ENCODE data around the gene SWSAP1. TPM values are rescaled to one million over a fixed set of nuclear protein-coding genes. Genes with fewer than 3 reads are reported as not detected.

The SWSAP1 gene
- total RNA-seq, 1 experiment from 2014 or later: 3.0 TPM

DNA sequence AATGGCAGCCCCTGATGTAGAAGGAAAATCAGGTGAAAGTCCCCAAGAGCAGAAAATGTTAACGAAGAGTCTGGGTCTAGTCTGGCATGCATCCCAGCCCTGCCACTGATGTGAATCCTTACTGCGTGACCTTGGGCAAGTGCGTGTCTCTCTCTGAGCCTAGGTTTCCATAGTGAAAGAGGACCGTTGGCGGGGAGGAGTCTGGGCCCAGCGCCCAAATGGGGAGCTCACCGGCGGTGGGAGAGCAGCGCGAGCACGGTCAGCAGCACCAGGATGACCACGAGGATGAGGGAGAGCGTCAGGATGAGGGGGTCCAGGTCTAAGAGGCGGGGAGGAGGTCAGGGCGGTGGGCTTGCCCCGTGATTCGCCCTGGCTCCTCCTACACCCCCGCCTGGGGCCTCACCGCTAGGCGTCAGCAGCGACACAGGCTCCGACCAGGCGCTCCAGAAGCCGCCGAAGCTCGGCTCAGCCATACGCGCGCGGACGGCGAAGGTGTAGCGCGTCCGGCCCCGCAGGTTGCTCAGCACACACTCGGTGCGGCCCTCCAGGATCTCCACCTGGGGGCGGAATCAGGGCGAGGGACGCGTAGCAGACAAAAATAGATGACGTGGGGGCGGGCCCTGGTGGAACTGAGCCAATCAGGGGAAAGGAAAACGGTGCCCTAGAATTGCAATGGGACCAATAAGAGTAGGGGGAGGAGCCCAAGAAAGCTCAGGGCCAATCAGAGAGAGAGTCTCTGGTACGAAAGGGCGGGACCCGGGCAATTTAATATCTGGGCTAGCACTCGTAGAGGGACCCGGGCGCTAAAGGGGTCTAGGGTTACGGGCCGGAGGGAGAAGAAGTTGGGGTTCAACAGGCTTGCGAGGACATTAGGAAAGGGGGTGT, 6.4 kb downstream of the SWSAP1 start:
- peaks cover 3% of the 10 kb centered on the region; the same call in 1 of the 2 replicates for H3K27me3 Mint-ChIP-seq (ENCODE audit: low read depth)
- ATAC-seq: peak; percentile 82
- peaks cover 3% of the 10 kb centered on the region; the same call in 1 of the 2 replicates for H3K9me3 Mint-ChIP-seq
- H3K27ac Mint-ChIP-seq: peak overlapping the region; percentile 100
- CTCF ChIA-PET: interaction anchor here (0.5 to 5.3 kb wide), 55 partner anchors 9 to 1445 kb away, joined by 3 to 308 read pairs (median 5); partner anchors contain the start of genes CCDC159, CNN1, ECSIT and ELAVL3
- DNase-seq (ENCODE audit: low spot score): peak; percentile 98
- POLR2A ChIA-PET: interaction anchor here (0.6 to 5.9 kb wide), 9 partner anchors 10 to 102 kb away, joined by 3 to 115 read pairs (median 5); partner anchors contain the start of genes ODAD3, PRKCSH, RAB3D and RGL3
- H3K4me3 Mint-ChIP-seq: peak overlapping the region; percentile 91
- peaks cover 32% of the 10 kb centered on the region for H3K4me1 Mint-ChIP-seq
- peaks cover 10% of the 10 kb centered on the region for H3K36me3 Mint-ChIP-seq
- TF ChIP-seq, protein P1, sequence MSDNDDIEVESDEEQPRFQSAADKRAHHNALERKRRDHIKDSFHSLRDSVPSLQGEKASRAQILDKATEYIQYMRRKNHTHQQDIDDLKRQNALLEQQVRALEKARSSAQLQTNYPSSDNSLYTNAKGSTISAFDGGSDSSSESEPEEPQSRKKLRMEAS (CRISPR knock-in tag; IDR thresholded peaks at IDR 0.05): peak; percentile 75; the same call in 1 of the 2 replicates
- TF ChIP-seq GABPB1 (CRISPR knock-in tag; IDR thresholded peaks at IDR 0.05) (peak; percentile 65), ZNF121 (CRISPR knock-in tag; IDR thresholded peaks at IDR 0.05) (0 out of 2 replicates have a peak, but pooled peaks have one; percentile 30), SP1 (CRISPR knock-in tag; conservative IDR thresholded peaks at IDR 0.05) (peak; percentile 91), ETV6 (CRISPR knock-in tag; IDR thresholded peaks at IDR 0.05) (peak; percentile 44; the same call in 1 of the 2 replicates), FOXK1 (CRISPR knock-in tag; IDR thresholded peaks at IDR 0.05) (peak; percentile 57; the same call in 1 of the 2 replicates), ZNF263 (CRISPR knock-in tag; IDR thresholded peaks at IDR 0.05; ENCODE audit: low read depth) (peak; percentile 94; the same call in 1 of the 2 replicates), ZNF423 (CRISPR knock-in tag; IDR thresholded peaks at IDR 0.05) (peak; percentile 32; the same call in 1 of the 2 replicates), NFYB (CRISPR knock-in tag; conservative IDR thresholded peaks at IDR 0.05; ENCODE audit: low read depth) (peak; percentile 78), CREB1 (CRISPR knock-in tag; IDR thresholded peaks at IDR 0.05) (peak; percentile 45; the same call in 1 of the 2 replicates)
- TF ChIP-seq, protein P2, sequence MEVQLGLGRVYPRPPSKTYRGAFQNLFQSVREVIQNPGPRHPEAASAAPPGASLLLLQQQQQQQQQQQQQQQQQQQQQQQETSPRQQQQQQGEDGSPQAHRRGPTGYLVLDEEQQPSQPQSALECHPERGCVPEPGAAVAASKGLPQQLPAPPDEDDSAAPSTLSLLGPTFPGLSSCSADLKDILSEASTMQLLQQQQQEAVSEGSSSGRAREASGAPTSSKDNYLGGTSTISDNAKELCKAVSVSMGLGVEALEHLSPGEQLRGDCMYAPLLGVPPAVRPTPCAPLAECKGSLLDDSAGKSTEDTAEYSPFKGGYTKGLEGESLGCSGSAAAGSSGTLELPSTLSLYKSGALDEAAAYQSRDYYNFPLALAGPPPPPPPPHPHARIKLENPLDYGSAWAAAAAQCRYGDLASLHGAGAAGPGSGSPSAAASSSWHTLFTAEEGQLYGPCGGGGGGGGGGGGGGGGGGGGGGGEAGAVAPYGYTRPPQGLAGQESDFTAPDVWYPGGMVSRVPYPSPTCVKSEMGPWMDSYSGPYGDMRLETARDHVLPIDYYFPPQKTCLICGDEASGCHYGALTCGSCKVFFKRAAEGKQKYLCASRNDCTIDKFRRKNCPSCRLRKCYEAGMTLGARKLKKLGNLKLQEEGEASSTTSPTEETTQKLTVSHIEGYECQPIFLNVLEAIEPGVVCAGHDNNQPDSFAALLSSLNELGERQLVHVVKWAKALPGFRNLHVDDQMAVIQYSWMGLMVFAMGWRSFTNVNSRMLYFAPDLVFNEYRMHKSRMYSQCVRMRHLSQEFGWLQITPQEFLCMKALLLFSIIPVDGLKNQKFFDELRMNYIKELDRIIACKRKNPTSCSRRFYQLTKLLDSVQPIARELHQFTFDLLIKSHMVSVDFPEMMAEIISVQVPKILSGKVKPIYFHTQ (CRISPR knock-in tag; IDR thresholded peaks at IDR 0.05): no peak
- TF ChIP-seq, protein P3, sequence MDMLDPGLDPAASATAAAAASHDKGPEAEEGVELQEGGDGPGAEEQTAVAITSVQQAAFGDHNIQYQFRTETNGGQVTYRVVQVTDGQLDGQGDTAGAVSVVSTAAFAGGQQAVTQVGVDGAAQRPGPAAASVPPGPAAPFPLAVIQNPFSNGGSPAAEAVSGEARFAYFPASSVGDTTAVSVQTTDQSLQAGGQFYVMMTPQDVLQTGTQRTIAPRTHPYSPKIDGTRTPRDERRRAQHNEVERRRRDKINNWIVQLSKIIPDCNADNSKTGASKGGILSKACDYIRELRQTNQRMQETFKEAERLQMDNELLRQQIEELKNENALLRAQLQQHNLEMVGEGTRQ (CRISPR knock-in tag; IDR thresholded peaks at IDR 0.05): peak; percentile 58
- TF ChIP-seq, protein P4, sequence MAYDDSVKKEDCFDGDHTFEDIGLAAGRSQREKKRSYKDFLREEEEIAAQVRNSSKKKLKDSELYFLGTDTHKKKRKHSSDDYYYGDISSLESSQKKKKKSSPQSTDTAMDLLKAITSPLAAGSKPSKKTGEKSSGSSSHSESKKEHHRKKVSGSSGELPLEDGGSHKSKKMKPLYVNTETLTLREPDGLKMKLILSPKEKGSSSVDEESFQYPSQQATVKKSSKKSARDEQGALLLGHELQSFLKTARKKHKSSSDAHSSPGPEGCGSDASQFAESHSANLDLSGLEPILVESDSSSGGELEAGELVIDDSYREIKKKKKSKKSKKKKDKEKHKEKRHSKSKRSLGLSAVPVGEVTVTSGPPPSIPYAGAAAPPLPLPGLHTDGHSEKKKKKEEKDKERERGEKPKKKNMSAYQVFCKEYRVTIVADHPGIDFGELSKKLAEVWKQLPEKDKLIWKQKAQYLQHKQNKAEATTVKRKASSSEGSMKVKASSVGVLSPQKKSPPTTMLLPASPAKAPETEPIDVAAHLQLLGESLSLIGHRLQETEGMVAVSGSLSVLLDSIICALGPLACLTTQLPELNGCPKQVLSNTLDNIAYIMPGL (CRISPR knock-in tag; IDR thresholded peaks at IDR 0.05): peak; percentile 95
- TF ChIP-seq, protein P5, sequence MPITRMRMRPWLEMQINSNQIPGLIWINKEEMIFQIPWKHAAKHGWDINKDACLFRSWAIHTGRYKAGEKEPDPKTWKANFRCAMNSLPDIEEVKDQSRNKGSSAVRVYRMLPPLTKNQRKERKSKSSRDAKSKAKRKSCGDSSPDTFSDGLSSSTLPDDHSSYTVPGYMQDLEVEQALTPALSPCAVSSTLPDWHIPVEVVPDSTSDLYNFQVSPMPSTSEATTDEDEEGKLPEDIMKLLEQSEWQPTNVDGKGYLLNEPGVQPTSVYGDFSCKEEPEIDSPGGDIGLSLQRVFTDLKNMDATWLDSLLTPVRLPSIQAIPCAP (CRISPR knock-in tag; IDR thresholded peaks at IDR 0.05): 0 out of 2 replicates have a peak, but pooled peaks have one; percentile 51
- TF ChIP-seq, protein P6, sequence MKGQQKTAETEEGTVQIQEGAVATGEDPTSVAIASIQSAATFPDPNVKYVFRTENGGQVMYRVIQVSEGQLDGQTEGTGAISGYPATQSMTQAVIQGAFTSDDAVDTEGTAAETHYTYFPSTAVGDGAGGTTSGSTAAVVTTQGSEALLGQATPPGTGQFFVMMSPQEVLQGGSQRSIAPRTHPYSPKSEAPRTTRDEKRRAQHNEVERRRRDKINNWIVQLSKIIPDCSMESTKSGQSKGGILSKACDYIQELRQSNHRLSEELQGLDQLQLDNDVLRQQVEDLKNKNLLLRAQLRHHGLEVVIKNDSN (CRISPR knock-in tag; IDR thresholded peaks at IDR 0.05): 0 out of 2 replicates have a peak, but pooled peaks have one; percentile 42
- TF ChIP-seq, protein P7, sequence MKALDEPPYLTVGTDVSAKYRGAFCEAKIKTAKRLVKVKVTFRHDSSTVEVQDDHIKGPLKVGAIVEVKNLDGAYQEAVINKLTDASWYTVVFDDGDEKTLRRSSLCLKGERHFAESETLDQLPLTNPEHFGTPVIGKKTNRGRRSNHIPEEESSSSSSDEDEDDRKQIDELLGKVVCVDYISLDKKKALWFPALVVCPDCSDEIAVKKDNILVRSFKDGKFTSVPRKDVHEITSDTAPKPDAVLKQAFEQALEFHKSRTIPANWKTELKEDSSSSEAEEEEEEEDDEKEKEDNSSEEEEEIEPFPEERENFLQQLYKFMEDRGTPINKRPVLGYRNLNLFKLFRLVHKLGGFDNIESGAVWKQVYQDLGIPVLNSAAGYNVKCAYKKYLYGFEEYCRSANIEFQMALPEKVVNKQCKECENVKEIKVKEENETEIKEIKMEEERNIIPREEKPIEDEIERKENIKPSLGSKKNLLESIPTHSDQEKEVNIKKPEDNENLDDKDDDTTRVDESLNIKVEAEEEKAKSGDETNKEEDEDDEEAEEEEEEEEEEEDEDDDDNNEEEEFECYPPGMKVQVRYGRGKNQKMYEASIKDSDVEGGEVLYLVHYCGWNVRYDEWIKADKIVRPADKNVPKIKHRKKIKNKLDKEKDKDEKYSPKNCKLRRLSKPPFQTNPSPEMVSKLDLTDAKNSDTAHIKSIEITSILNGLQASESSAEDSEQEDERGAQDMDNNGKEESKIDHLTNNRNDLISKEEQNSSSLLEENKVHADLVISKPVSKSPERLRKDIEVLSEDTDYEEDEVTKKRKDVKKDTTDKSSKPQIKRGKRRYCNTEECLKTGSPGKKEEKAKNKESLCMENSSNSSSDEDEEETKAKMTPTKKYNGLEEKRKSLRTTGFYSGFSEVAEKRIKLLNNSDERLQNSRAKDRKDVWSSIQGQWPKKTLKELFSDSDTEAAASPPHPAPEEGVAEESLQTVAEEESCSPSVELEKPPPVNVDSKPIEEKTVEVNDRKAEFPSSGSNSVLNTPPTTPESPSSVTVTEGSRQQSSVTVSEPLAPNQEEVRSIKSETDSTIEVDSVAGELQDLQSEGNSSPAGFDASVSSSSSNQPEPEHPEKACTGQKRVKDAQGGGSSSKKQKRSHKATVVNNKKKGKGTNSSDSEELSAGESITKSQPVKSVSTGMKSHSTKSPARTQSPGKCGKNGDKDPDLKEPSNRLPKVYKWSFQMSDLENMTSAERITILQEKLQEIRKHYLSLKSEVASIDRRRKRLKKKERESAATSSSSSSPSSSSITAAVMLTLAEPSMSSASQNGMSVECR (CRISPR knock-in tag; IDR thresholded peaks at IDR 0.05; ENCODE audit: borderline replicate concordance): peak; percentile 57; the same call in 1 of the 2 replicates
- TF ChIP-seq, protein P8, sequence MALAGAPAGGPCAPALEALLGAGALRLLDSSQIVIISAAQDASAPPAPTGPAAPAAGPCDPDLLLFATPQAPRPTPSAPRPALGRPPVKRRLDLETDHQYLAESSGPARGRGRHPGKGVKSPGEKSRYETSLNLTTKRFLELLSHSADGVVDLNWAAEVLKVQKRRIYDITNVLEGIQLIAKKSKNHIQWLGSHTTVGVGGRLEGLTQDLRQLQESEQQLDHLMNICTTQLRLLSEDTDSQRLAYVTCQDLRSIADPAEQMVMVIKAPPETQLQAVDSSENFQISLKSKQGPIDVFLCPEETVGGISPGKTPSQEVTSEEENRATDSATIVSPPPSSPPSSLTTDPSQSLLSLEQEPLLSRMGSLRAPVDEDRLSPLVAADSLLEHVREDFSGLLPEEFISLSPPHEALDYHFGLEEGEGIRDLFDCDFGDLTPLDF (CRISPR knock-in tag; IDR thresholded peaks at IDR 0.05): no peak
- TF ChIP-seq, protein P9, sequence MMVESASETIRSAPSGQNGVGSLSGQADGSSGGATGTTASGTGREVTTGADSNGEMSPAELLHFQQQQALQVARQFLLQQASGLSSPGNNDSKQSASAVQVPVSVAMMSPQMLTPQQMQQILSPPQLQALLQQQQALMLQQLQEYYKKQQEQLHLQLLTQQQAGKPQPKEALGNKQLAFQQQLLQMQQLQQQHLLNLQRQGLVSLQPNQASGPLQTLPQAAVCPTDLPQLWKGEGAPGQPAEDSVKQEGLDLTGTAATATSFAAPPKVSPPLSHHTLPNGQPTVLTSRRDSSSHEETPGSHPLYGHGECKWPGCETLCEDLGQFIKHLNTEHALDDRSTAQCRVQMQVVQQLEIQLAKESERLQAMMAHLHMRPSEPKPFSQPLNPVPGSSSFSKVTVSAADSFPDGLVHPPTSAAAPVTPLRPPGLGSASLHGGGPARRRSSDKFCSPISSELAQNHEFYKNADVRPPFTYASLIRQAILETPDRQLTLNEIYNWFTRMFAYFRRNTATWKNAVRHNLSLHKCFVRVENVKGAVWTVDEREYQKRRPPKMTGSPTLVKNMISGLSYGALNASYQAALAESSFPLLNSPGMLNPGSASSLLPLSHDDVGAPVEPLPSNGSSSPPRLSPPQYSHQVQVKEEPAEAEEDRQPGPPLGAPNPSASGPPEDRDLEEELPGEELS (CRISPR knock-in tag; IDR thresholded peaks at IDR 0.05): peak; percentile 52; the same call in 1 of the 2 replicates

Data from WTC11 (cell line).